ENCODE results near the gene COQ5.

Gene COQ5

GRCh38 chr12:120563495-120563894 is 34.5 kb upstream of the COQ5 start:
- TF ChIP-seq TAF1 (IDR thresholded peaks at IDR 0.05; ENCODE audit: borderline replicate concordance, insufficient read depth, low read length) (no peak), POLR2AphosphoS5 (IDR thresholded peaks at IDR 0.05; ENCODE audit: low read depth, low read length) (no peak), REST (IDR thresholded peaks at IDR 0.05; ENCODE audit: insufficient read depth in 1 of 2, low read depth in 2 of 2, low read length in 2 of 2) (no peak), SIN3A (IDR thresholded peaks at IDR 0.05; ENCODE audit: borderline replicate concordance, insufficient read depth, low read length) (no peak), FOXP2 (optimal IDR thresholded peaks at IDR 0.05; ENCODE audit: borderline replicate concordance, extremely low read depth, extremely low read length, insufficient read depth) (no peak)

GRCh38 chr12:120562906-120563305 is 33.9 kb upstream of the COQ5 start:
- TF ChIP-seq REST (IDR thresholded peaks at IDR 0.05; ENCODE audit: insufficient read depth in 1 of 2, low read depth in 2 of 2, low read length in 2 of 2) (no peak), SIN3A (IDR thresholded peaks at IDR 0.05; ENCODE audit: borderline replicate concordance, insufficient read depth, low read length) (no peak)

GRCh38 chr12:120557589-120557988 is 28.6 kb upstream of the COQ5 start:
- TF ChIP-seq SIN3A (IDR thresholded peaks at IDR 0.05; ENCODE audit: borderline replicate concordance, insufficient read depth, low read length) (no peak), POLR2AphosphoS5 (IDR thresholded peaks at IDR 0.05; ENCODE audit: low read depth, low read length) (no peak), TAF1 (IDR thresholded peaks at IDR 0.05; ENCODE audit: borderline replicate concordance, insufficient read depth, low read length) (no peak), REST (IDR thresholded peaks at IDR 0.05; ENCODE audit: insufficient read depth in 1 of 2, low read depth in 2 of 2, low read length in 2 of 2) (no peak), FOXP2 (optimal IDR thresholded peaks at IDR 0.05; ENCODE audit: borderline replicate concordance, extremely low read depth, extremely low read length, insufficient read depth) (no peak)

DNA sequence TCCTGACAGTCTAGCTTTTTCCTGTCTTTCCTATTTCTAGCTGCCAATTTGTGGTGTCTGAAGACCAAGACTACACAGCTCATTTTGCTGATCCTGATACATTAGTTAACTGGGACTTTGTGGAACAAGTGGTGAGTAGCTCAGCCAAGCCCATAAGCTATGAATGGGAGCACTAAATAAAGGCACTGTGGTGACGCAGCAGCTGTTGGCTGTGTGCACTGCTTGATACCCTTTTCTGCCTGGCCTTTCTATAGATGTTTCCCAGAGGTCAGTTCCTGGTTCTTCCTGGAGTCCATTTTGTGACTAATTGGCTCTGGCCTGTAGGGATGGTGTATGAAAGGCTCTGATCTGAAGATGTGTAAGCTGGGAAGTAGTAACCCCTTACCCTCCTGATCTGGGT is 25.7 kb upstream of the COQ5 start:
- TF ChIP-seq POLR2AphosphoS5 (IDR thresholded peaks at IDR 0.05; ENCODE audit: low read depth, low read length) = no peak
- TF ChIP-seq SIN3A (IDR thresholded peaks at IDR 0.05; ENCODE audit: borderline replicate concordance, insufficient read depth, low read length) = no peak
- no peak for TF ChIP-seq TAF1 (IDR thresholded peaks at IDR 0.05; ENCODE audit: borderline replicate concordance, insufficient read depth, low read length)
- TF ChIP-seq REST (IDR thresholded peaks at IDR 0.05; ENCODE audit: insufficient read depth in 1 of 2, low read depth in 2 of 2, low read length in 2 of 2) = no peak
- no peak for TF ChIP-seq FOXP2 (optimal IDR thresholded peaks at IDR 0.05; ENCODE audit: borderline replicate concordance, extremely low read depth, extremely low read length, insufficient read depth)

DNA sequence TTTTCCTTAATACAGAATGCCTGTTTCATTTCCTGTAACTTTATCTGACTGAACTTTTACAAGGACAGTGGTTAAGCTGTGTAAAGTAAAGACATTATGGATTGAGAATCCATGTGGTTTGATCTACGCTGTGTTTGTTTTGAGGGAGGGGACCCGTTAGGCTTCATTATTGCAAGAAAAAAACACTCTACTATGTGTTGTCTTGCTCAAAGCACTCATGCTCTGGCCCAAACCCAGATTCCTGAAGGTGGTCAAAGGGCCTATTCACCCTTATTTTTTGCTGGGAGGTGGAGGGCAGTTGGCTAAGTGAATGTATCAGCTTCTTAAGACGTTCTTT is 17.1 kb upstream of the COQ5 start:
- TF ChIP-seq SIN3A (IDR thresholded peaks at IDR 0.05; ENCODE audit: borderline replicate concordance, insufficient read depth, low read length) (no peak), POLR2AphosphoS5 (IDR thresholded peaks at IDR 0.05; ENCODE audit: low read depth, low read length) (no peak), FOXP2 (optimal IDR thresholded peaks at IDR 0.05; ENCODE audit: borderline replicate concordance, extremely low read depth, extremely low read length, insufficient read depth) (no peak), REST (IDR thresholded peaks at IDR 0.05; ENCODE audit: insufficient read depth in 1 of 2, low read depth in 2 of 2, low read length in 2 of 2) (no peak), TAF1 (IDR thresholded peaks at IDR 0.05; ENCODE audit: borderline replicate concordance, insufficient read depth, low read length) (no peak)

All from PFSK-1 (cell line).